ENCODE results near the gene JAKMIP3.

JAKMIP3 gene

DNA sequence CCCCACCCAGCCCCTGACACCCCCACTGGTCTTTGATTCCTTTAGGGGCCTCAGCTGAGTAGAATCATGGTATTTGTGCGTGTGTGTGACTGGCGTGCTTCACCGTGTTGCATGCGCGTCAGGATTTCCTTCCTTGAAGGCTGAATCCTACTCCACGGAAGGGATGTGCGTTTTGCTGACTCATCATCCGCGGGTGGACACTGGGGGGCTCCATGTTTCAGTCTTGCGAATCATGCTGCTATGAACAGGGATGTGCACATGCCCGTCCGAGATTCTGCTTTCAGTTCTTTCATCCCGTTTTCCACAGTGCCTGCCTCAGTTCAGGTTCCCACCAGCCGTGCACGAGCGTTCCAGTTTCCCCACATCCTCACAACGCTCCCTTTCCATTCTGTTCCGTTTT, 20.9 kb upstream of the JAKMIP3 start:
- no peak for DNase-seq

- DNase-seq = no peak
Observed at GRCh38 chr10:132045324-132045723, 20.4 kb upstream of the JAKMIP3 start.

DNA sequence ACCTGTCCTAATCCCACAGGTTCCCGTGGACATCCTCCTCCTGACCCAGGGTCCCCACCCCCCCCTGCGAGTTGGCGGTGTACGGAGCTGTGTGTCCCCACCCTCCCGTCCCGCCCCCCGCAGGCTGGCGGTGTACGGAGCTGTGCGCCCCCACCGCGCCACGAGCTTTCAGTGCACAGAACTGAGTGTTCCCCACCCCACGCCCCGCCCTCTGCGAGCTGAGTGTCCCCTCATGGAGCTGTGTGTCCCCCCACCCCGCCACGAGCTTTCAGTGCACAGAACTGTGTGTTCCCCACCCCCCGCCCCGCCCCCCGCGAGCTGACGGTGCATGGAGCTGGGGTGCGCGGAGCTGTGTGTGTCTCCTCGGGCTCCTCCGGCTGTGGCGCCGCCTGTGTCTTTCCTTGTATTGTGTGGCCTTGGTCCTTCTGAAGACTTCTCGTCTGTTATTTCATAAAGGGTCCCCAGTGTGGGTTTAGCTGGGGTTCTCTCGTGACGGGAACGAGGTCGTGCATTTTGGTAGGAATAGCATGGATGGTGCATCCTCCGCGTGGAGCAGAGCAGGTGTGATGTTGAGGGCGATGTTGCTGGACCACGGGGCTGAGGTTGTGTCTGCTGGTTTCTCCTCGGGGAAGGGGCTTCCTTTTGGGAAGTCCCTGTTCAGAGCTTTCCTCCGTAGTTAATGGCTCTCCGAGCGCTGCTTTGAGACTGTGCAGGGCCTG, 18.0 kb upstream of the JAKMIP3 start:
- DNase-seq = no peak

DNA sequence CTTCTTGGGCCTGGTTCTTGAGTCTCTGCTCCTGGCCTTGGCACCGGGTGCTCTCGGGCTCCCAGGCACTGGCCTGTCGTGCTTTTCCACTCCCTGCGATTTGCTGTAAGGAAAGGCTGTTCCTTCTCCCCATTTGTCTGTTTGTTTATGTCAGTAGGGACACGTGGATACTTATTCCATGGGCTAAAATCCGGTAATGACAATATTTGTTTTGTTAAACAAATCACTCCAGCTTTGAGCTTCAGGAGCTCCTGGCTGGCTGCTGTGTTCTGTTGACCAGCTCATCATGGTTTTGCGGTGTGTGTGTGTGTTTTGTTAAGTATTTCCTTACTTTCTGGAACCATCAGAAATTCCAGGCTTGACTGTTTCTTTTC, 17.5 kb upstream of the JAKMIP3 start:
- DNase-seq = no peak

DNA sequence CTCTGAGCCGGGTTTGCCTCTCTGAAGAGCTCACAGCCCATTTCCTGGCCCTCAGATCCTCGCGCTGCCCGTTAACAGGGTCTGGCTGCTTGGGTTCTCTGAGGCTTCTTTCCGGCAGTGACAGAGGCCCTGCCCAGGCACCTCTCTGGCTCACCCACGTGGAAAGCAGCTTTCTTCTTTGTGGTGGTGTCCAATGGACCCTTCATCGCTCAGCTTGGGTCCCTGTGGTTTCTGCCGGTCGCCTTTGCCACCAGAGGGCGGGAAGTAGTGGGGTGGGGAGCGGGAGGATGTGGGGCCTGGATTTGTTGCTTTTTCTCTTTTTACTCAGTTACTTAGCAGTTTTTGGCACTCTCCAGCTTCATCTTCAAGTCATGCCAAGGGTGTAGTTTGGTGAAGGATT, 15.6 kb upstream of the JAKMIP3 start:
- DNase-seq = no peak

- DNase-seq = no peak
Observed at GRCh38 chr10:132052124-132052523, 13.6 kb upstream of the JAKMIP3 start.

- no peak for DNase-seq
Observed at GRCh38 chr10:132054564-132054963, 11.2 kb upstream of the JAKMIP3 start.

- DNase-seq = no peak
Observed at GRCh38 chr10:132055616-132056015, 10.1 kb upstream of the JAKMIP3 start.

DNA sequence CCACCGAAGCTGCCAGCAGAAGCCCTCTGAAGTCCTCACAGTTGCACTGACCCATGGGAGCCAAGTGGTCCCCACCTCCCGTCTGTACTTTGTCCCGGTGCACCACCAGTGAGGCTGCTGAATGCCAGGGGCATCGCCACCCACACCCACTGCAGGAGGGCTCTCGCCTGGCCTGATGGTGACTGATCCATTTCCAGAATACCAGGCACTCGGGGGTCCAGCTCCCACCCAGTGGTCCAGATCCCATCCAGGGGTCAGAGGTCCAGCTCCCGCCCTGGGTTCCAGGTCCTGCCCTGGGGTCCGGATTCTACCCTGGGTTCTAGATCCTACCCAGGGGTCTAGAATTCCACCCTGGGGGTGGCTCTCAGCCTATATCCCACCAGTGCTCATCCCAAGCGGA, 9.1 kb upstream of the JAKMIP3 start:
- DNase-seq = no peak

GRCh38 chr10:132057191-132057681, 8.5 kb upstream of the JAKMIP3 start:
- DNase-seq = no peak

GRCh38 chr10:132058111-132058745, 7.5 kb upstream of the JAKMIP3 start:
- no peak for DNase-seq

DNA sequence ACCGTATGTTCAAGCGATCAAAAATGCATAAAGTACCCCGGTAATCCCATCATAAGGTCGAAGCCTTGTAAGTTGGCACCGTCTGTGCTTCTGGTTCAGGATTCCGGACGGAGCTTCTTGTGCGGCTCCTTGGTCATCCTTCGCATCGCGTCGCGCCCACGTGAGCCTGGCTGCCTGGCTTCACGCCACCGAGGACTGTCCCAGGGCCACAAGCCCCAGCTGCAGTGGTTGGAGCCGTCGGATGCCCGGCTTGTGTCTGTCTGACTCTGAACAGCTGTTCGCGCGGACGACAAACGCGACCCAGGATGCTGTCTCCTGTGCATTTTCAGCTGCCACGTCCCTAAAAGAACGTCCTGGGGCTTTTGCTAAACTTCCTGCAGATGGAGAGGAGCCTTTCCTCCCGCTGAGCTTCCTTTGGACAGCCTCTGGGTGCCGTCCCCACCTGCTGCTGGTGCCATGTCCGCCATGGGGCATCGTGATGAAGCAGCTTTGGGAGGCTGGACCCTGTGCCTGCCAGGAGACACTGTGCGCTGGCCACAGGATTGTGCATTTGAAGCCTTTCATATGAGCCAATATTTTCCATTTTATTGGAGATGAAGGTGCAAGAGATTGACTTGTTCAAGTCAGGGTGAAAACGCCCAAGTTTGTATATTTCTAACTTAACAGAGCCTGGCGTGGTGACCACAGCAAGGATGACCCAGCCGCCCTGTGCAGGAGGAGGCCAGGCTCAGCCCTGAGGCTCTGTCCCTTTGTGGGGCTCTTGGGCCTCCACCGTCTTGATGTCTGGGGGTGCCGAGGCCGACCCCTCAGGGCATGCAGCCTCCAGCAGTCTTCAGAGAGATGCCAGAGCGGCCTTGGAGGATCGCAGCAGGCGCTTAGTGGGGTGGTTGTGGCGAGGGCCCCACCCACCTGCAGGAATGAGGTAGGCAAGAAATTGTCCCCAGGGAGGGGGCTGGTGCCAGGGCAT, 6.7 kb upstream of the JAKMIP3 start:
- no peak for DNase-seq

- no peak for DNase-seq
Observed at GRCh38 chr10:132059760-132060508, 5.8 kb upstream of the JAKMIP3 start.

DNA sequence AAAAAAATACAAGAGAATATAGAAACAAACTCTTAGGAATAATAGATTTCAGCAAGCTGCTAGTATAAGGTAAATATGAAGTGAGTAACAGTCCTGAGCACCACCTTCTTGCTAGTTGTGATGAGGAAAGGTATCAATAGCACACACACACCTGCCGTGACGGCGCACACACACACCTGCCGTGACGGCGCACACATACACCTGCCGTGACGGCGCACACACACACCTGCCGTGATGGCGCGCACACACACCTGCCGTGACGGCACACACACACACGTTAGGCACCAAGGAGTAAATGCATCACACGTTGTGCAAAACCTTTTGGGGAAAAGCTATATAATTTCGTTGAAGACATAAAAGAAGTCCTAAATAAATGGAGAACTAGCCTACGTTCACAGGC, 4.7 kb upstream of the JAKMIP3 start:
- DNase-seq = no peak

DNA sequence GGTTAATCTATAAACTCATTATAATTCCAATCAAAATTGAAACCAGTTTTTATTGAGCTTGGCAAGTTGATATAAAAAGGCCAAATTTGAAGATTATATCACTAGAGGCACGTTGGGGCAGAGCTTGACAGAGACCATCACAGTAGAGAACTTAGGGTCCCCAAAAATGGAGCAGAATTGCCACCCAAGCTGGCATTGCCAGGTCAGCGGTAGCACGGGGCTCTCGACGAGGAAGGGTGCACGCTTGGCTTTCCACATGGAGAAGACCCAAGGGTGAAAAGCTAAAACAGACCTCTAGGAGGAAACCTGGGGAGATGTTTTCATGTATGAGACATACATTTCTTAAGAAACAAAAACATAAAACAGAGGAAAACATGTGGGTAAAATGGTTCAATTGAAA, 4.3 kb upstream of the JAKMIP3 start:
- DNase-seq = no peak

GRCh38 chr10:132062116-132062515, 3.6 kb upstream of the JAKMIP3 start:
- no peak for DNase-seq

DNA sequence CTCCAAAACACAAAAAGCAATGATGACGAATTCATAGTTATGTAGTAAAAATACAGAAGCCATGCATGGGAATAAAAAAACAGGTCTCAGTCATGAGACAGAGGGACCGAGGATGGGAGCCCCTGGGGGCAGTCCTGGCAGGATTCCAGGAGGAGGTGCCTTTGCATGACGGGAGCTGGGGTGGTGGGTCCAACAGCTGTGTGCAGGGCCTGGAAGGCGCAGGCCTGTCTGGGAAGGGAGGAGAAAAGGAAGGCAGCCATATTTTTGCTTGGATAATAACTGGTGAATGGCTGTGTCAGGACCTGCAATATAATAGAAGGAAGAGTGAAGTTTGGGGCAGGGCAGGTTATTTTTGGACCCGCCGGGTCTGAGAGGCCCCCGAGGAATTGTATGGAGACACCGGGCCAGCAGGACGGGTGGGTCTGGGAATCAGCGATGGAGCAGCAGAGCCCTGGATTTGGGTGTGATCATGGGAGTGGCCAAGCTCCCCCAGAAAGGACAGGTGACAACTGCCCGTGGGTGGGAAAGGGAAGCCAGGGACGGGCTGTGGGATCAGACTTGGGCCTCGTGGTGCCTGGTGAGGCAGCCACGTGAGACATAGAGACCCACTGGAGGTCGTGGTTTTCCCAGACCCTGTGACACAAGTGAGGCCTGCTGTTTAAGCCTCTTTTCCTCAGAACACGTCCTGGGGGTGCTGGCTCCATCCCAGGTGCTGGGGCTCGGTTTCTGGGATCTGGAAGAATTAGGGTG, 2.9 kb upstream of the JAKMIP3 start:
- DNase-seq = no peak

- no peak for DNase-seq
Observed at GRCh38 chr10:132063432-132063831, 2.3 kb upstream of the JAKMIP3 start.

DNA sequence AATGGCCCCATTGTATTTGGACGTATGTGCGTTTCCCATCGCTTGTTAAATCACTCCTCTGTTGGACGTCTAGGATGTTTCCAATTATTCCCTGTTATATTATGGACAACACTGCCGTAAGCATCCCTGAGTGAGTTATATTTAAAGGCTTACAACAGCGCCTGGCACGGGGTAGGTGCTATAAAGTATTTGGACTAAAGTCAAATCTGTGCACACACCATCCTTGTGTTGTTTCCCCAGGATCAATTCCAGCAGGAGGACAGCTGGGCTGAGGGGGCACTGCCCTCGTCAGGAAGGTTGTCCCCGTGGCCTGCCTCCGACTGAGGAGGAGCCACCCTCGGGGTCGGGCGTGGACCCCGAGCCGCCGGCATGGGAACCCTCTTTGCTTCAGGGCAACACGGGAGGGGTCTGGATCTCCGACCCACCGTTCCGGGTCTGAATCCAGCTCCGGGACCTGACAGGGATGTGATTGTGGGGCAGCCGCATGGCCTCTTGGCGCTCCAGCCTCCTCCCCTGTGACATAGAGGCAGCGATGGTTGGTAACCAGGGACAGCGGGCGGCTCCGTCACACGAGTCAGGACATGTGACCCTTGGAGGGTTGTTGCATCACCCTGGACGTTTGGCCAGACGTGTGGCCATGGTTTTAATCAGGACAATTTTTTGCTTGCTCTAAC, 1.5 kb upstream of the JAKMIP3 start:
- no peak for DNase-seq

DNA sequence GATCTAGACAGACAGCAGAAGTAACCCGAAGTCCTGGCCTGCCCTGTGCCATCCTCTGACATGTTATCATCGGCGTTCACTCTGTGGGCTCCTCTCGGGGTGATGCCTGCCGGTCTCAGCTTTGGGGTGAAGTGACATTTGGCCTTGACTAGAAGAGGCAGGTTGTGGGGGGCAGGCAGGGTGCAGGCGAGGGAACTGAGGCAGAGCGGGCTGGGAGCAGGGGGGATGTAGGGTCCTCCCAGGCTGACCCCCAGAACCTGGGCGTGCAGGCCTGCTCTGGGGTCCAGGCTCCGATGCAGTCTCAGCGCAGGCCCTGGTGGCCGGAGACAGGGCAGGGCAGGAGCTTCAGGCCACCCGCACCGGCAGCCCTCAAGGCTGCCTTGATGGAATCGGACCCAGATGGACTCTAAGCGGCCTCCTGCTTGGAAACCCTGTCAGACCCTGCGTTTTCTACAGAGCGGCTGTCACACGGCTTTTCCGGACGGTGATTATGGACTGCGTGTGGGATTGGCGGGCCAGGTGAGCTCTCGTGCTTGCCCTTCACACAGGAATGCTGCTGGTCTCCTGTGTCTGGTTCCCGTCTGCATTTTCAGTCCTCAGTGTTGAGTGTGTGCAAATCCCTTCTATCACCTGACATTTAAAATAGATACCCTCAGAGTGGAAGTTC, 842 bp upstream of the JAKMIP3 start:
- no peak for DNase-seq

- DNase-seq = no peak
Observed at GRCh38 chr10:132066186-132066585, 440 bp downstream of the JAKMIP3 start.

All from CD4-positive, alpha-beta T cell treated with Interleukin-12 subunit alpha and Interleukin-12 subunit beta, for 1 hour (primary cell).